Fibroblast of skin of right quadriceps (primary cell): ENCODE data around the gene BCL2L2.

Experiments
- DNase-seq: peaks from one replicate; pipeline ENCODE4 v3.0.0-alpha.2; 2013

BCL2L2 gene

GRCh38 chr14:23299986-23300686 is 6.5 kb upstream of the BCL2L2 start:
- DNase-seq = no peak

- peak; percentile 6 for DNase-seq
These were observed 5.9 kb upstream of the BCL2L2 start for GRCh38 chr14:23300687-23301223.

DNA sequence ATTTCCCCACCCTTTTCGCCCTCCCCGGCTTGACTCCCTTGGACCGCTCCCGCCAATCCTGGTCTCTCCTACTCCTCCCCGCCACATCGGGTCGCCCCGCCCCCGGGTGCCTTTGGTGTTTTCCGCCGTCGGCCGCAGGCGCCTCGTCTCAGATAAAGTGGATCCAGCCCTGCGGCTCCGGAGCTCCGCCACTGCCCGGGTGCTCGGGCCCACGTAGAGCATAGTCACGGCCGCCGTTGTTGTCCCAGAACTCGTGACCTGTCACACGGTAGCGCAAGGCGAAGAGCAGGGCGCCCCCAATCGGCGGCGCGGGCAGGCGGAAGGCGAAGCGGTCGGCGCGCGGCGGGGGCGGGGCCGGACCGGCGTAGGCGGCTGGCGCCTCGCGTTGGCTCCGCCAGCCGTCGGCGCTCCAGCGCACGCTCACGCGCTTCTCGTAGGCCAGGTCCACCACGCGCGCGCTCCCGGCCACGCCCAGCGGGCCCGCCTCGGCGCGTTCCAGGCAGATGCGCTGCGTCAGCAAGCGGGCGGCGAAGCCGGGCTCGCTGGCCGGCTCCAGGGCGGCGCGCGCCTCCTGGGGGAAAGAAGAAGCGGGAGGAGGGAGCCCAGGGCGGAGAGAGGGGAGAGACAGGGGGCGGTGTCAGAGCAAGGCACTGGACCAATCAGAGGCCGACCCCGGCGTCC is 5.2 kb upstream of the BCL2L2 start:
- peak; percentile 99 for DNase-seq

GRCh38 chr14:23301969-23302289 is 4.7 kb upstream of the BCL2L2 start:
- DNase-seq = no peak

DNA sequence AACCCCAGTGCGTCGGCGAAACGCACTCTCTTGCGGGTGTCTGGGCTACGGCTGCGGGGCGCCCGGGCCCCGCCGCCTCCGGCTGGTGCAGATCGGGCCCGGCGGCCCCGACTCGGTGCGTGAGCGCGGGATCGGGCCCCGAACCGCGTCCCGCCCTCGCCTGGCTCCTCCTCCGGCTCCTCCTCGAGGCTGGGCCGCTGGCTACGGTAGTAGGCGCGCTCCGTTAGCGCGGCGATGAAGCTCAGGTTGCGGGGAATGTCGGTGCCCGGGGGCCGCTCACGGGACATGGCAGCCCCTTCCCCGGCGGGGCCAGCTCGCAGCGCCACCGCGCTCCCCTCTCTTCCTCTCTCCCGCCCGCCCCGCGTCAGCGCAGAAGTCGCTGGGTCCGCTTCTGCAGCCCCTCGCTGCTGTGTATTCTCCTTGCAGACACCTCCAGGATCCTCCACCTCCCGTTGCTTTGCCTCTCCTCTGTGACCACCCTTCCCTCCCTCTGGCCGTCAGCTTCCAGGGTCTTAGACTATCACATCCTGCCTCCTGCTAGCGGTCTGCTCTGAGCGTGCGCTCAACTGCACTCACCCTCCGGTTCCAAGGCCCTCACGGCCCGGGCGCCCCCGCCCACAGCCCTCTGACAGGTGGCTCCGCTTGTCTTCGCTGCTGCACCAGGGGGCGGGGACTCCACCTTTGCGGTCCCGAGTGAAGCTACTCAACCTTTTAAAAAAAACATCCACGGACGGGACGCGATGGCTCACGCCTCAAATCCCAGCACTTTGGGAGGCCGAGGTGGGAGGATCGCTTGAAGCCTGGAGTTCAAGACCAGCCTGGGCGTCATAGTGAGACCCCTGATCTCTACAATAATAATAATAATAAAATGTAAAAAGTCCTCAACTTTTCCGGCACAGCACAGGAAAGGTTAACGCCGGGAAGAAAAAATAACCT is 4.1 kb upstream of the BCL2L2 start, which contains the start of gene PPP1R3E:
TSS of gene PPP1R3E (minus strand) at position 570 of the 936 bp plus-strand sequence. CDS start at position 287, 283 bp downstream.
- peak; percentile 53 for DNase-seq

DNA sequence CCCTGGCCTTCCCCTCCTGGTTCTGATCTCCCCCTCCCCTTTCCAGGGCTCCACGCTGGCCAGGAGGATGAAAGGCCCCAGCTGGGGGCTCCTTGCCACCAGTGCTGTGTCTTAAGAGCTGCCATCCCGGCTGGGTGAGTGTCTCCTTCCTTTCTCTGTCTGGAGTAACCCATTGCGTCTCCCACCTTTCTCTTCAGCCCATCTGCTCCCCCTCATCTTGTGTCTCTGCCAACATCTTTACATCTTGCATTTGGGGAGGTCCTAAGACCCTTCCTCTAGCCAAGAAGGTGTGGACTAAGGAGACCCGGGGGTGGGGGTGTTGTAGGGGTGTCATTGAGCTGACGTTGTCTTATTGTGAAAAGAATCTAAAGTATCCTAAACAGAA is 505 bp downstream of the BCL2L2 start:
- DNase-seq = no peak

DNA sequence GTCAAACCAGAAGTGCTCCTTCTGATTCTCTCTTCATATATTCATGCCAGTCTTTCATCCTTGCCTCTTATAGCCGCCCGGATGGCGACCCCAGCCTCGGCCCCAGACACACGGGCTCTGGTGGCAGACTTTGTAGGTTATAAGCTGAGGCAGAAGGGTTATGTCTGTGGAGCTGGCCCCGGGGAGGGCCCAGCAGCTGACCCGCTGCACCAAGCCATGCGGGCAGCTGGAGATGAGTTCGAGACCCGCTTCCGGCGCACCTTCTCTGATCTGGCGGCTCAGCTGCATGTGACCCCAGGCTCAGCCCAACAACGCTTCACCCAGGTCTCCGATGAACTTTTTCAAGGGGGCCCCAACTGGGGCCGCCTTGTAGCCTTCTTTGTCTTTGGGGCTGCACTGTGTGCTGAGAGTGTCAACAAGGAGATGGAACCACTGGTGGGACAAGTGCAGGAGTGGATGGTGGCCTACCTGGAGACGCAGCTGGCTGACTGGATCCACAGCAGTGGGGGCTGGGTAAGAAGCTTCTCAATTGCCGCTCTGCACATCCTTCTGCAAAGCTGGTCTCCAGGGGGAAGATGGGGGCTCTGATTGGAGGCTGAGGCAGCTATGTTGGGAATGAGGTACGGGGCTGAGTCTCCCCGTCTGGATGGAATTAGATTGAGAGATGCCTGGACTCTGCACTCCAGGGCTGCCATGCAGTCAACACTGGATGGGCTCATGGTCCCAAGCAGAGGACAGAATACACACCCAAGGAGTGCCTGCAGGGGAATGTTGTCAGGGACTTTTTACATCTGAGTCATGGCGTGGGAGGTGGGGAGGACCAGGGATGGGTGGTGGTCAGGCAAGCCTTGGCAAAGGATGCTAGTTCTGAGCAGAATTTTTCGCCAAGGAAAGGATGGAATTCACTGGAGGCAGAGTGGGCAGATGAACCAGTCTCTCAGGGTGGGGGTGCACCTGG is 1.3 kb downstream of the BCL2L2 start:
- DNase-seq = peak; percentile 20

- no peak for DNase-seq
These were observed 2.2 kb downstream of the BCL2L2 start for GRCh38 chr14:23308721-23309445.

DNA sequence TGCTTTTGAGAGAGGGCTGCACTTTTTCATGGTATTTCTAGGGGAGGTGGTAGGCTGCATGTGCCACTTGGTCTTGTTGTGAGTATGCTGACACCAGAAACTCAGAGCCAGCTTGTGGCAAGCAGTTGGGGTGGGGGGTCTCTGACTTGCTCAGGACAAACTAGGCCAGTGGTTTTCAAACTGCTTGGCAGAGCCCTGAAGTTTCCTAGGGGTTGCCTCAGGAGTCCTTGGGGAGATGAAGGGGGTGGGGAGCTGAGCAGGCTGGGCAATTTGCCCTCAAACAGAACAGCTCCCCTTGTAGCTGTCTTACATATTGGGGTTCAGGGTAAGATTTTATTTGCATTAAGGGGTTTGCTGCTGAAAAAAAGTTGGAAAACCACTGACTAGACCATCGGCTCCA is 3.9 kb downstream of the BCL2L2 start:
- no peak for DNase-seq

DNA sequence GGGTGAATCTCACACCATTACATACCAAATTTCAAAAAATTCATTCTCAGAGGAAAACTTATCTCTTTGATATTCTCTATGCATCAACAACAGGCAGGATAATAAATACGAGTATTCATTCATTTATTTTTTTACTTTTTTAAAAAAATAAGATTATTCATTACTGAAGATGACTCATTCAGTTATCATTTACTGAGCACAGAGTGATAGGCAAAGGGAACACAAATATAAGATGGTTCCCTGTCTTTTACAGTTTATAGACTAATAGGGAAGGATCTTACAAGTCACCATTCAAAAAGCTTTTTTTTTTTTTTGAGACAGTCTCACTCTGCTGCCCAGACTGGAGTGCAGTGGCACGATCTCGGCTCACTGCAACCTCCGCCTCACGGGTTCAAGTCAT is 9.7 kb downstream of the BCL2L2 start:
- no peak for DNase-seq

GRCh38 chr14:23319746-23320583 is 13.3 kb downstream of the BCL2L2 start:
- DNase-seq = no peak

- peak; percentile 100 for DNase-seq
These were observed 14.2 kb downstream of the BCL2L2 start, which contains the start of gene PABPN1 for GRCh38 chr14:23320584-23321571. Gene PABPN1, plus strand, starts transcription at chr14:23321457. Its CDS starts 13 bp downstream, at chr14:23321470.

DNA sequence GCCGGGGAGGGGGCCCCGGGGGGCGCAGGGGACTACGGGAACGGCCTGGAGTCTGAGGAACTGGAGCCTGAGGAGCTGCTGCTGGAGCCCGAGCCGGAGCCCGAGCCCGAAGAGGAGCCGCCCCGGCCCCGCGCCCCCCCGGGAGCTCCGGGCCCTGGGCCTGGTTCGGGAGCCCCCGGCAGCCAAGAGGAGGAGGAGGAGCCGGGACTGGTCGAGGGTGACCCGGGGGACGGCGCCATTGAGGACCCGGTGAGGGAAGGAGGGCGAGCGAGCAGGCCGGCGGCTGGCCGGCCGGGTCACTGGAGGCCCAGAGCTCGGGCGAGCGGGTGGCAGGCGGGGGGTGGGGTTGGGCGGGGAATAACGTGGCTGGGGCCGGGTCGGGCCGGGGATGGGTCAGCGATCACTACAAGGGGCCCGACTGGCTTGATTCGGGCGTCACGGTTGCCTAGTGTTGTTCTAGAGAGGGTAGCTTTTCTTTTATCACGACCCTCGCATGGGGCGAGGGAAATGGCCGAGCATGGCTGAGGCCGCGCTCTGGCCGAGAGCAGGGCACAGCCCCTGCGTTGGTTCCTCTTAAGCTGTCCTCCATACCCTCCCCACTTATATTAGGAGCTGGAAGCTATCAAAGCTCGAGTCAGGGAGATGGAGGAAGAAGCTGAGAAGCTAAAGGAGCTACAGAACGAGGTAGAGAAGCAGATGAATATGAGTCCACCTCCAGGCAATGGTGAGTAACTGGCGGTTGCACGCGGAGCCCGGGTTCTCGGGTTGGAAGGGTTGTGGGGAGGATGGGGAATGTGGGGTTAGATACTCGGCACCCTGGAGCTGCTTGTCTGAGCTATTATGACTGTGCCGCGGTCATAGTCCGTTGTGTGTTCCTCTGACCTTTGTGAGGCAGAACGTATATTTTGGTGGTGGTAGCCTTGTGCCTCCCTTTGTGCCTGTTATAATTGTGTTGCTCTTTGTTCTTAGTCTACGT is 15.2 kb downstream of the BCL2L2 start:
- peak; percentile 52 for DNase-seq

DNA sequence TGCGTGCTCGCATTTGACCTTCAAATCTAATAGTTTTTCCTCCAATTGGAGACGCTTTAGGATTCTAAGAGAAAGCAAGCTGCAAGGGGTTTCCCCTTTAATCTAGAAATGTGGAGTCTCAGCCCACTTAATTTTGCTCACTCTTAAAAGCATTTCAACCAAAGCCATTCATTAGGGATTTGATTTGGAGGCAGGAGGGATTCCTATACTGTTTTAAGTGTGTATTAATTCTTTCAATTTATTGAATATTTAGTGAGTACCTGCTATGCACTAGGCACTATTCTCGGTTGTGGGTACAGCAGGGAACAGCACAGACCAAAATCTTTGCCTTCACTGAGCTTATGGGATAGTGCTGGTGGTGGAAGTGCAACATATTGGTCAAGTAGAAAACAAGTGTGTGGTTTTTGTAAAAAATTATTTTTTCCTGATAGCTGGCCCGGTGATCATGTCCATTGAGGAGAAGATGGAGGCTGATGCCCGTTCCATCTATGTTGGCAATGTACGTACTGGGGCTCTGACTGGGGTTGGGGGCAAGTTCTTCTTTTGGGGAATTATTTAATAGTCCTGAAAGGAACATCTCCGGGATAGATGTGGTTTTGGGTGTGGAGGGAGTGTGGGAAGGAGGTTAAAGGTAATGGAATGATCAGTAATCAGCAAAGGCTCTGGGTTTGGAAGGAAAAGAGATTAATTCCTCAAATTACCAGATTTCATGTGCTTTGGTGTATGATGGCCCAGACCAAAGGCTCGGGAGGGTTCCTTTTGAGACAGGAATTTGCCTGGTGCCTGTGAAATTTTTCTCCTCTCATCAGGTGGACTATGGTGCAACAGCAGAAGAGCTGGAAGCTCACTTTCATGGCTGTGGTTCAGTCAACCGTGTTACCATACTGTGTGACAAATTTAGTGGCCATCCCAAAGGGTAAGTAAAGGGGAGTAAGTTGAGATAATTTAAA is 16.2 kb downstream of the BCL2L2 start:
- no peak for DNase-seq

GRCh38 chr14:23323838-23324454 is 17.3 kb downstream of the BCL2L2 start:
- DNase-seq = no peak

GRCh38 chr14:23324455-23324846 is 17.8 kb downstream of the BCL2L2 start:
- no peak for DNase-seq
